HG02870 (cell line): ENCODE data around the gene ZBTB45.
A peak's percentile ranks its signal among the peaks of the same experiment; 100 is the strongest.
"Not testable (repeated sequence)": the region's sequence is repeated elsewhere in the genome, so short reads cannot be mapped to it uniquely, and the experiment has no call there.

Experiments
- ATAC-seq: cut with Tn5 transposase; IDR thresholded peaks from one replicate; pipeline ENCODE4 v1.9.1; 2021; ENCODE audit warnings: mild to moderate bottlenecking, moderate library complexity; ENCODE audit not compliant: unreplicated experiment

The ZBTB45 gene

GRCh38 chr19:58542641-58543372, 23.2 kb upstream of the ZBTB45 start:
- not testable (repeated sequence) for ATAC-seq

DNA sequence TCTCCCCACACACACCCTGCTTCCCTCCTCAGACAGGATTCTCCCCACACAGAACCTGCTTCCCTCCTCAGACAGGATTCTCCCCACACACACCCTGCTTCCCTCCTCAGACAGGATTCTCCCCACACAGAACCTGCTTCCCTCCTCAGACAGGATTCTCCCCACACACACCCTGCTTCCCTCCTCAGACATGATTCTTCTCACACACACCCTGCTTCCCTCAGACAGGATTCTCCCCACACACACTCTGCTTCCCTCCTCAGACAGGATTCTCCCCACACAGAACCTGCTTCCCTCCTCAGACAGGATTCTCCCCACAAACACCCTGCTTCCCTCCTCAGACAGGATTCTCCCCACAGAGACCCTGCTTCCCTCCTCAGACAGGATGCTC, 19.6 kb upstream of the ZBTB45 start:
- not testable (repeated sequence) for ATAC-seq

GRCh38 chr19:58538257-58539168, 18.9 kb upstream of the ZBTB45 start:
- ATAC-seq: no peak

DNA sequence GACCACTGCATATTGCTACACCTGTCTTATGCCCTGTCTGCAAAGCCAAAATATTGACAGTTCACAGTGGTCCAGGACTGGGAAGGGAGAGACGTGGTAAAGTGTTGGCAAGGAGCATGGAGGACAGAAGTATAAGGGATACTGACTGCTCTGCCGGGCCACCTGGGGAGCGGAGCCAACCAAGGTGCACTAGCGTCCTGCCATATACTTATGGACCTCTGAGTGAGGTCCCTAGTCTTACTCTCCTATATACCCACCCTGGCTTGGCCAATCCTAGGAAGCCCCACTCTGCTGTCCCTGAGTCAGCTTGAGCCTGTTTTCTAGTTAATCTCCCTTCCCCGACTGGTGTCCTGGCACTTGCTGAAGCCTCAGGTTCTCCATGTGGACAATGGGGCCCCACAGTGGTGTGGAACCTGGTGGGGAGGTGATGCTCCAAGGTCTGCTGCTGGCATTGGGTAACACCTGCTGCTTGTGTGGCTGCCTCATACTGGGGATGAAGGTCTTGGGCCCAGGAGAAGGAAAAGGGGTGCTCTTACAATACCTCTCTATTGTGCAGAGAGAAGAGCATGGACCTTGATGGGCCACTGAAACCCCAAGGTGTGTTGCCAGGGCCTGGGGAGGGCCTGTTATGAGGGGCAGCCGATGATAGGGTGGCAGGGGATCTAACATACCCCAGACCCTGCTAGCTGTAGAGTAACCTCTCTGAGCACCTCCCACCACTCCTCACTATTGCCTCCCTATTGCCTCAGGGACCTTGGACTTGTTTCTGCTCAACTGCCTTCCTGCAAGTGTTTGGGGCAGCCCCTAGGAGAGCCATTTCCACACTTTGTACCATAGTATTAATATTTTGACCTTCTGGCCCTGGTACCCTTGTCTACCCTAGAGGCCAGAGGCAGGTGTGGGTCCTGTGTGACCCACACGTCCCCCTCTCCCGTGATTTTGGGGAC, 17.5 kb upstream of the ZBTB45 start:
- no peak for ATAC-seq

DNA sequence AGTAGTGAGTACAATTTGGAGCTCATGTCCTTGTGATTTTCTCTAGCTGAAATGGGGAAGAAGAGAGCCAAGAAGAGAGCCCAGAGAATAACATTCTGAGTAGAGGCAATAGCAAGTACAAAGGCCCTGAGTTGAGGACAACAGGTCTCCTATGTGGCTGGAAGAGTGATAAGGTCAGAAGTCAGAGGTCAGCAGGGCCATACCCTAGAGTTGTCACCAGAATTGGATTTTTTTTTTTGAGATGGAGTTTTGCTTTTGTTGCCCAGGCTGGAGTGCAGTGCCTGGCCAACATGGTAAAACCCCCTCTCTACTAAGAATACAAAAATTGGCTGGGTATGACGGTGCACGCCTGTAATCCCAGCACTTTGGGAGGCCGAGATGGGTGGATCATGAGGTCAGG, 16.2 kb upstream of the ZBTB45 start:
- ATAC-seq: no peak

GRCh38 chr19:58531034-58531840, 11.6 kb upstream of the ZBTB45 start:
- no peak for ATAC-seq

DNA sequence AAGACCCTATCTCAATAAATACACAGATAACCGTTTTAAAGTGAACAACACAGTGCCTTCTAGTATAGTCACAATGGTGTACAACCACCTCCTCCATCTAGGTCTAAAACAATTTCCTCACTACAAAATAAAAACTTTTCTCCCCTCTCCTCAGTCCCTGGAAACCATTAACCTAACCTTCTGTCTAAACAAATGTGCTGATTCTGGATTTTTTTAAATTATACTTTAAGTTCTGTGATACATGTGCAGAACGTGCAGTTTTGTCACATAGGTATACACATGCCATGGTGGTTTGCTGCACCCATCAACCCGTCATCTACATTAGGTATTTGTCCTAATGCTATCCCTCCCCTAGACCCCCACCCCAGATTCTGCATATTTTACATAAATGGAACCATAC, 9.8 kb upstream of the ZBTB45 start:
- no peak for ATAC-seq

- ATAC-seq: no peak
Observed at GRCh38 chr19:58522709-58523108, 3.1 kb upstream of the ZBTB45 start.

GRCh38 chr19:58521651-58522050, 2.0 kb upstream of the ZBTB45 start:
- no peak for ATAC-seq

DNA sequence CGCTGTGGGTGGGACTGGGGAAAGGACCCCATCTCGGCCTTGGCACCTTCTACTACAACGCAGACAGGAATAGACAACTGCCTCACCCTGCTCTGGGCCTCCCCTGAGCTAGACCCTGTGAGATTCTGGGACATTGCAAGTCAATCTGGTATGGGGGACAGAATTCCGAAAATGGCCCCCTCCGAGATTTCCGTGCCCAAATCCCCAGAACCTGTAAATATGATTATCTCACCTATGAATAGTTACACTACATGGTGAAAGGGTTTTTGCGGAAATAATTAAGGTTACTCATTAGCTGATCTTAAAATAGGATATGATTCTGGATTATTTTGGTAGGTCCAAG, 618 bp upstream of the ZBTB45 start:
- no peak for ATAC-seq

DNA sequence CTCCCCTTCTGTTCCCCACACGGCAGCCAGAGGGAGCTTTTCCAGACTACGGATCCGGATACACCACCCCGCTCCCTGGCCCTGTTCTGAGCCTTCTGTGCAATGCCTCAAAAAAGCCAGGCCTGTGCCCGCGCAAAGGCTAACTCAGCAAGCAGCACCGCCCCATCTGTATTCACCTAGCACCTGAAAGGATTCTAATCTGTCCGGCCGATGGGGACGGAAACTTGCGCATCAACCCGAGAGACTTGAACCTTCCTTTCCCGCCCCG, 589 bp downstream of the ZBTB45 start:
- no peak for ATAC-seq

GRCh38 chr19:58518256-58519086, 1.1 kb downstream of the ZBTB45 start:
- ATAC-seq: no peak

DNA sequence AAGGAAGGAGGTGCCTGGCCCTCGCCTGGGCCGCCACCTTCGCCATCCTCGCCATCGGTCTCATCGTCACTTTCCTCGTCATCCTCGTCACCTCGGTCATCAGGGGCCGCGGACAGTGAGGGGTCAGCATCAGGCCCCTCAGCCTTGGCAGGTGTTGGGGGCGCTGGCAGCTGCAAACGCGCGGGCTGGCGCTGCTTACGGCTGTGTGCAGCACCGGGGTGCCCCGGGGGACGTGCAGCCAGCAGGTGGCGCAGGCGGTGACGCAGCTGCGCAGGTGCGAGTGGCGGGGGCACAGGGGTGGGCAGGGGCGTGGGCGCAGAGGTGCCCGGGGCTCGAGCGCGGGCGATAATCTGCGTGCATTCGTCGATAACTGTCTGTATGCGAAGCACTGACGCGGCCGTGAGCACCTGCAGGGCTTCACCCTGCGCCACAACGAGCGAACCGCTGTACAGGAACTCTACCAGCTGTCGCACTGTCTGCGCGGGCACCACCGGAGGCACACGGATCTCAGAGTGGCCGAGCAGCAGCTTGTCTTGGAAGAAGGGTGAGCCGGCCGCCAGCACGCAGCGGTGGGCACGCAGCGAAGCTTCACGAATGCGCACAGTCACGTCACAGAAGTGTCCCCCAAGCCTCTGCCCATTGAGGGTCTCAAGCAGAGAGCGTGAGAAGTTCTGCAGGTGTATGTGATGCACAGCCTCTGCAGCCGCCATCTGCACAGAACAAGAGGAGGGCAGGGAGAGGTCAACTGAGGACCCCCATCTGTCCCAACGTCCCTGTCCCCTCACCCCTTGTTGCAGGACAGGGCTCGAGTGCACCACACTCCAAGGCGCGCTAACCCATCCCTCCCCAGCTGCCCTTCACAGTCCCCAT, 2.4 kb downstream of the ZBTB45 start:
- no peak for ATAC-seq

GRCh38 chr19:58516246-58516836, 3.3 kb downstream of the ZBTB45 start:
- no peak for ATAC-seq

DNA sequence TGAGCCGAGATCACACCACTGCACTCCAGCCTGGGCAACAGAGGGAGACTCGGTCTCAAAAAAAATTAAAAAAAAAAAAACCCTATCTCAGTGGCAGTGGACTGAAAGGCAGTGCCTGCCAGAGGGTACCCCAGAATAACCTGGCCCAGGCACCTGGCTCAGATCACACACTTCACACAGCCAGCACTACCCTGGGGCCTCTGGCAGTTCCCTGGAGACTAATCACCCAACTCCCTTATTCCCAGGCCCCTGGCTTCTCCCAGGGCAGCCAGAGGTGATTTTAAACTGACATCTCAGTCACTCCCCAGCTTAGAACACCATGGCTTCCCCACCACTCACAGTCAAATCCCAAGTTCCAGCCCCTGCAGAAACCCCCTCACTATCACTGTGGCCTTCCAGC, 4.4 kb downstream of the ZBTB45 start:
- ATAC-seq: no peak

- no peak for ATAC-seq
Observed at GRCh38 chr19:58514564-58515022, 5.0 kb downstream of the ZBTB45 start.

GRCh38 chr19:58513694-58514563, 5.7 kb downstream of the ZBTB45 start:
- peak; percentile 65 for ATAC-seq
